ENCODE results near the gene FUZ.

FUZ gene, protein sequence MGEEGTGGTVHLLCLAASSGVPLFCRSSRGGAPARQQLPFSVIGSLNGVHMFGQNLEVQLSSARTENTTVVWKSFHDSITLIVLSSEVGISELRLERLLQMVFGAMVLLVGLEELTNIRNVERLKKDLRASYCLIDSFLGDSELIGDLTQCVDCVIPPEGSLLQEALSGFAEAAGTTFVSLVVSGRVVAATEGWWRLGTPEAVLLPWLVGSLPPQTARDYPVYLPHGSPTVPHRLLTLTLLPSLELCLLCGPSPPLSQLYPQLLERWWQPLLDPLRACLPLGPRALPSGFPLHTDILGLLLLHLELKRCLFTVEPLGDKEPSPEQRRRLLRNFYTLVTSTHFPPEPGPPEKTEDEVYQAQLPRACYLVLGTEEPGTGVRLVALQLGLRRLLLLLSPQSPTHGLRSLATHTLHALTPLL

DNA sequence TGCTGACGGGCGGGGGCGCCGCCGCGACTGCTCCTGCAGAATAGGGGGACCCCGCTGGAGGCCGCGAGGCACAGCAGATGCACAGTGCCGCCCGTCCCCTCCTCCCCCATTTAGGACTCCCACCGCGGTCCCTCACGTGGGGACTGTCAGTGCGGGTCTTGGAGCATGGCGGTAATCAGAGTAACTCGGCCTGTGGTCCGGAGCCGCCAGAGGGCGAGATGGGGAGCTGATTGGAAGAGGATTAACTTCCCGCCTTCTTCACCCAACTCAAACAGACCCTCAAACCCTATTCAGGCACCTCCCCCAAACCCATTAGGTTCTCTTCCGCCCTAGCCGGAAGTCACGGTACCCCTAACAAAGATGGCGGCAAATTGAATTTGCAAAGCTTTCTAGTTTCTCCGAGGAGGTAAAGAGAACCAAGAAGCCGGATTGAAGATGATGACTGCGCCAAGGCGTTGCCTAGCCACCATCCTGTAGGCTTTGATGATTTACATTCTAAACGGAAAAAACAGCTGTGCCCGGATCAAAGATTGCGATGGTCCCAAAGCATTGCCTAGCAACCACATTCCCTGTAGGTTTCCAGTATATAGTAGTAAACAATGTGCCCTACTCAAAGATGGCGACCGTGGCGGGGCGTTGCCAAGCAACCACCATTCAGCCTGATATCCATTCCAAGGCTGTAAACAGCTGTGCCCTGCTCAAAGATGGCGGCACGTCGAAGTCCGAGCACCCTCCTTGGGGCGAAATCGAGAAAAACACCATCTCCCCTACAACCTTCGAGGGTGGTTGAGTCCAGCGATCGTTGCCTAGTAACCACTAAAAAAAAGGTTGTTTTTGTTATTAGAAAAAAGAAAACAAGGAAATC lies at the start of gene FUZ:
FUZ (minus strand) TSS at position 296 of the 865 bp plus-strand sequence; CDS start at position 110, 186 bp downstream.
- peak; percentile 95 for DNase-seq (ENCODE audit: low read depth)

DNA sequence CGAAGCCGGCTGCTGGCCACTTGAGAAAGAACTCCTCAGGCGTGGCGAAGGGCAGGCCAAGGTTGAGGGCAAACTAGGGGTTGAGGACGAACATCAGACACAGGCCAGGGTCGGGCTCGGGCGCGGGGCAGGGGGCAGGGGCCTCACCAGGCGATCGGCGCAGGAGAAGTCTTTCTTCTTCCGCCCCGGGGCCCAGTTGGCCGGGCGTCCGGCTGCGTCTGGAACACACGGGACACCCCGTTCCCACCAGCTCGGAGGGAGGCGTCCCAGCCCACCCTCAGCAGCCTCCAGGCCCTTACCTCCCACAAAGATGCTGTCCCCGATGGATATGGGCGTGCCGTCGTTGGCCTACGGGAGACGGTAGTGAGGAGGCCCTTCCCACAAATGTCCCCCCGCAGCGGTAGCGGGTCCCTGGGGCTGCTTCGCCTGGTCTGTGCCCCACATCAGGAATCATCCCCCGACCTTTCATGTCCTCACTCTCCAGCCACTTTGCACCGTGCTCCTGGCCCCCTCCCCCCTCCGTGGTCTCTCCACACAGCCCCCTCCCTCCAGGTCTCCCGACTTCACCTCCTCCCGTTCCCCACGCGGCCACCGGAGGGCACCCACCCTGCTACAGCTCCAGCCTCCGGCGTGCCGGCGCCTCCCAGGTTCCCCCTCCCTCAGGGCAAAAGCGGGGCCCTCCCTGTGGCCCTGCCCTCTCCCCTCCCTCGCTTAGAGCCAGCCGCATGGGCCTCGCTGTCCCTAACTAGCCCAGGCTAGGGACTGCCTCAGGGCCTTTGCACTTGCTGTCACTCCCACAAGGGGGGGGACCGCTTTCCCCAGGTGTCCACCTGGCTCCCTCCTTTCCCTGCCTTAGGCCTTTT lies 49.5 kb upstream of the FUZ start:
- DNase-seq (ENCODE audit: low read depth), result no peak

DNA sequence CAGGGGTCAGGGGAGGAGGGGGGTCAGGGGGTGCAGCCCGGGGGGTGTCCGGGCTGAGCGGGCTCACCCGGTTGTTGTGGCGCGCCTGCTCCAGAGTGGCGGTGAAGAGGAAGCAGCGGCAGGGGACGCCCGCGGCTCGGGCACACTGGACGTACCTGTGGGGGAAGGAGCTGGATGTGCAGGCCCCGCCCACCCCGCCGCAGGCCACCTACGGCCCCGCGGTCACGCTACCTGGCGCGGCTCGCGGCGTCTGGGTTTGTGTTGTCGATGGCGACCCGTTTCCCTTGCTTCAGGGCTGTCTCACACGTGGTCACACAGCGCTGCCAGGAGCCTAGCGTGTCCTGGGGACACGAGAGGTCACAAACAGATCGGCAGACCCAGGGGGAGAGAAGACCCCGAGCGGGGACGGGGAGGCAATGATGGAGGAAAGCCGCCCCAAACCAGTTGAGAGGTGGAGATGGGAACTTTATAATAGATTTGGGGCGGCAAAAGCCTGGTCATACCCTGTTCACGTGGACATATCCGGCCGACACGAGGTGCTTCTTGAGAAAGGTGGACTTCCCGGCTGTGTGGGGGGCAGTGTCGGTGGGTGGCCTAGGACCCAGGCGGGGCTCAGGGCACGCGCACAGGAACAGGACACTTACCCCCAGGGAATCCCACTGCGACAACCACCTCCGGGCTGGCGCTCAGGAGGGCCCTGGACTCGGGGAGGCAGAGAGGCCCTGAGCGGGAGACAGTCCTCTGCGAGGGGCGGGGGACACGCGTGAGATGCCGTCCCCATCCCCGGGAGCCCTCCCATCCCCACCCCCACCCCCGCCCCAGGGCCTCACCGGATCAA lies 48.7 kb upstream of the FUZ start:
- no peak for DNase-seq (ENCODE audit: low read depth)

DNA sequence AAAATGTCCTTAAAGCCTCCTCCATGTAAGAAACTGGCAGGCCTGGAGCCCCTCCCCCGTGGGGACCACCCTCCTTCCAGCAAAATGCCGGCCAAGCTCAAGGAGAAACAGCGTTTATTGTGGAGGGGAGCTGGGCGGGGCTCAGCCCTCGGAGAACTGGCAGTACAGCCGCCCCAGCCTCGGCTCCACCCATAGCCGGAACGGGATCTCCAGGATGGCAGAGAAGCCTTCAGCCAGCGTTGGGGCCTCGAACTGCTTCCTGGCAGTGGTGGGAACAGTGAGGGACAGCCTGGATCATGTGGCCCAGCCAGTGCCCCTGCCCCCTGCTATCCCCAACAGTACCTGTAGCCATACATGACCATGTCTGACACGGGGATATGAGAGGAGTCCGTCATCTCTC lies 48.0 kb upstream of the FUZ start:
- no peak for DNase-seq (ENCODE audit: low read depth)

DNA sequence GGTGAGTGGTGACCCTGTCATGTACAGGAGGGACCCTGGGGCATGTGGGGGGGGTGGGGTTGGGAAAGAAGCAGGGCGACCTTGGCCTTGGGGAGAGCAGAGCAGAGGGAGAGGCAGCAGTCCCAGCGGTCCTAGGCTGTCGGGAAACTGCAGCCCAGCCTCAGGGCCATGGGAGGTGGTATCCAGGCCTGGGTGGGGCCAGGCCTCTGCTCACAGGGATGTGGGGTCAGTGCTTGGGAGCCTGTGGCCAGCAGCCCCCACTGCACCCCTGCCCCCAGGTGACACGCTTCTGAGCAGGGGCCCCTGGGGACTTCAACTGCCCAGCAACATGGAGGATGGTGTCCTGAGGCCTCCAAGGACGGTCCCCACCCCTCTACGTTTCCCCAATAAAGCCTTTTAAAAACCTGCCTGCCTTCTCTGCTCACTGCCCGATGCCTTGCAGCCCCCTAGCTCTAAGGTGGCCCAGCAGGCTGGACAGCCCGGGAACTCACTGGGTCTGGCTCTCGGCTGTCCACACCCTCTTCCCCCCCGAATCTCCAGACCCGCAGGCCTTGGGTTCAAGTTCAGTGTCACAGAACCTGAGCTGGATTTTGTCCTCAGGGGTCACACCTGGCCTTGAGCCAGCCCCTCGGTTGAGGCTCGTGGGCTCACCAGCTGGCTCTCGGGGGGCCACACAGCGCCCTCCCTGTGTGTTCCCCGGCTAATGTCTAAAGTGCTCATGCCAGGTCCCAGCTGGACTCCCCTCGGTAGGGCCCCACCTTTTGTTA lies 47.4 kb upstream of the FUZ start:
- no peak for DNase-seq (ENCODE audit: low read depth)

DNA sequence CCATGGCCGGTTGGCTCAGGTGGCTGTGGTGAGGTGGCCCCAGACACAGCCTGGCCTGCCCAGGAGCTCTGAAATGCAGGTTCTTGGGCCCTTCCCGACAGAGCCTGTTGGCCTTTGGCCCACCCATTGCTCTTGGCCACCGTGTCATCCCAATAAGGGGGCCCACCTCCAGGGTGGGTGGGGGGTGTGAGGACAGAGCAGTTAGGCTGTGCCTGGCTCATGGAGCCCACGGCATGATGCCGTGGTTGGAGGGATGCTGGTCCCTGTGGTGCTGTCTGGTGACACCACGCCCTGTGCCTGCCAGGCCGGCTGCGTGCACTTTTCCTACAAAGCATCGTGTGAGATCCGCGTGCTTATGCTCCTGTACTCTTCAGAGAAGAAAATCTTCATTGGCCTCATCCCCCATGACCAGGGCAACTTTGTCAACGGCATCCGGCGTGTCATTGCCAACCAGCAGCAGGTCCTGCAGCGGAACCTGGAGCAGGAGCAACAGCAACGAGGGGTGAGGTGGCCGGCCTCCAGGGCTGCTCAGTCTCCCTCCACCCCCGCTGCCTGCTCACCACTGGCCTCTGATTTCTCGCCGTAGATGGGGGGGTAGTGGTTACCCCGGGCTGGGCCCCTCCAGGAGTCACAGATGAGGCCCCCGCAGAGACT lies 46.7 kb upstream of the FUZ start:
- DNase-seq (ENCODE audit: low read depth), result no peak

DNA sequence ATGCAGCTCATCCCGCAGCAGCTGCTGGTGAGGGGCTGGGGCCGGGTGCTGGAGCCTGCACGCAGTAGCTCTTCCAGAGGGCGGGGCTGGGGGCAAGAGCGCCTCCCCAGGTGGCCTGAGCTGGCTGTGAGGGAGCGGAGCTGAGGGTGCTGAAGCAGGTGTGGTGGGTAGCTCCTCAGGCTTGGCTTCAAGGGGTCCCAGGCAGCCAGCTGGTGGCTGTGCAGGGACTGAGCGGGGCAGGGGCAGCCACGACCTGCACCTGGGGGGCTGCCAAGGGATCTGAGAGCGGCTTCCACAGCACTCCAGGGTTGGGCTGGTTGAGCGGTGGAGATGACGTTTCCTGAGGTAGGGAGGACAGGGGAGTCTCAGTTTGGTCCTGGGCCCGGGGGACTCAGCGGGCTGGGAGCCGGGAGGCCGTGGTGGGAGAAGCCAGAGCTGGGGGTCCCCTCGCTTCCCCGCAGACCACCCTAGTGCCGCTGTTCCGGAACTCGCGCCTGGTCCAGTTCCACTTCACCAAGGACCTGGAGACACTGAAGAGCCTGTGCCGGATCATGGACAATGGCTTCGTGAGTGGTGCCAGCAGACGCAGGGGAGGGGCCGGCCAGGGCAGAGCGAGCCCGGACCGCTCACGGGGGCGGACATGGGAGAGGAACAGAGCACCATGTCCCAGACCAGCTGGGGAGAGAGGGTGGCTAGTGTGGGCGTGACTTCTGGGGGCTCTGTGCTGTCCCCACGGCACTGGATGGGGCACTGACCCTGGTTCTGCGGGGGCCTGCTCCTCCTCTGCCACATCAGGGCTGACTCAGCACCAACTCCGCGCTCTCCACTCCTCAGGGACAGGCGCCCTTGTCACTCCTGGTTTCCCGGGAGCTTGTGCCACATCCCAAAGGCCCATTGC lies 45.2 kb upstream of the FUZ start:
- DNase-seq (ENCODE audit: low read depth), result no peak

DNA sequence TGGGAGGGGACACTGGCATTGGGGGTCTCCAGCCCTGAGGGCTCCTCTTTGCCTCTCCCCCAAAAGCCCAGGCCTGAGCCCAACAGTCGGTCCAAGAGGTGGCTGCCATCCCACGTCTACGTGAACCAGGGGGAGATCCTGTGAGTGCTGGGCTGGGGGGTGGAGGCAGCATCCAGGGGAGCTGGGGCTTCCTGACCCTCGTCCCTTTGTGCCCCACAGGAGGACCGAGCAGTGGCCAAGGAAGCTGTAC lies 44.7 kb upstream of the FUZ start:
- no peak for DNase-seq (ENCODE audit: low read depth)

DNA sequence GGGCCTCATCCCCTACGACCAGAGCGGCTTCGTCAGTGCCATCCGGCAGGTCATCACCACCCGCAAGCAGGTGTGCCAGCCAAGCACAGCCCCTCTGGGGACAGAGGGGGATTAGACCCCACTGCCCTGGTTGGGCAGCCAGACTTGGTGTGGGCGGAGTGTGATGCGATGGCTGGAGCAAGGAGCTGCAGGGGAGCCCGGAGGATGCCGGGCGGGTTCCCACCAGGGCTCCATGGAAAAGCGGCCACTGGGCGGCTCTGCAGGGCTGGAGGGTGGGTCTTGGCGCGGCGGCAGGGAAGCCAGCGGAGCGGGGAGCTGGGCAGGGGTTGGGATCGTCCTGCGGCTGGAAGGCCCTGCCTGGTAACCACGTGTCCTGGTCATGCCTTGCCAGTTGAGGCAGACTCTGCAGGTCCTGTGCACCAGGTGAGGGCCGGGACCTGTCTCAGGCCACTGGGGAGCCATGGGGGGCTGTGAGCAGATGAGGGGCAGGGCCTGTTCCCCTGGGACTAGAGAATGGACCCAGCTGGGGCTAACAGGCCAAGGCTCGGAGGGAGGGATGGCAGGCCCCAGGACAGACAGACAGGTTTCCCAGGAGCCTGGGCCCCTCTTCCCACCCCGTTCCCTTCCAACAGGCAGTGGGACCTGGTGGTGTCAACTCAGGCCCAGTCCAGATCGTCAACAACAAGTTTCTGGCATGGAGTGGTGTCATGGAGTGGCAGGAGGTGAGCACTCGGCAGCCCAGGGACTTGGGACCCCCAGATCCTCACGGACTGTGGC lies 44.2 kb upstream of the FUZ start:
- no peak for DNase-seq (ENCODE audit: low read depth)

DNA sequence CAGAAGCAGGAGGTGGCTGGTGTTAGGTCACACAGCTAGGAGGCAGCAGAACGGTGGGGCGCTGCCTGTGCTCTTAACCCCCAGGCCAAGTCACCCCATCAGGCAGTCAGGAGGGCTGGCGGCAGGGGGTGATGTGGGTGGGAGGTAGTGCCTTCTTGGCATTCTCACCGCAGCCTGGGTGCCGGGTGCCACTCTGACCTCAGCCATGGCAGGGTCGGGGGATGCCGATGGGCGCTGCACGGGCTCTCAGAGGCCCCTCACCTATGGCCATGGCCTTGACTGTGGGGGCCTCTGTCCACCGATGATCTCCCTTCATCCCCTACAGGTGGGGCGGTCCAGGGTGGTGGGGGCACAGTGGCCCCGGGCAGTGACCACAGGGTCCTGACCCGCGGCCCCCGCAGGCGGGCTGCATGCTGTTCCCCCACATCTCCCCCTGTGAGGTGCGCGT lies 43.5 kb upstream of the FUZ start:
- DNase-seq (ENCODE audit: low read depth), result no peak

DNA sequence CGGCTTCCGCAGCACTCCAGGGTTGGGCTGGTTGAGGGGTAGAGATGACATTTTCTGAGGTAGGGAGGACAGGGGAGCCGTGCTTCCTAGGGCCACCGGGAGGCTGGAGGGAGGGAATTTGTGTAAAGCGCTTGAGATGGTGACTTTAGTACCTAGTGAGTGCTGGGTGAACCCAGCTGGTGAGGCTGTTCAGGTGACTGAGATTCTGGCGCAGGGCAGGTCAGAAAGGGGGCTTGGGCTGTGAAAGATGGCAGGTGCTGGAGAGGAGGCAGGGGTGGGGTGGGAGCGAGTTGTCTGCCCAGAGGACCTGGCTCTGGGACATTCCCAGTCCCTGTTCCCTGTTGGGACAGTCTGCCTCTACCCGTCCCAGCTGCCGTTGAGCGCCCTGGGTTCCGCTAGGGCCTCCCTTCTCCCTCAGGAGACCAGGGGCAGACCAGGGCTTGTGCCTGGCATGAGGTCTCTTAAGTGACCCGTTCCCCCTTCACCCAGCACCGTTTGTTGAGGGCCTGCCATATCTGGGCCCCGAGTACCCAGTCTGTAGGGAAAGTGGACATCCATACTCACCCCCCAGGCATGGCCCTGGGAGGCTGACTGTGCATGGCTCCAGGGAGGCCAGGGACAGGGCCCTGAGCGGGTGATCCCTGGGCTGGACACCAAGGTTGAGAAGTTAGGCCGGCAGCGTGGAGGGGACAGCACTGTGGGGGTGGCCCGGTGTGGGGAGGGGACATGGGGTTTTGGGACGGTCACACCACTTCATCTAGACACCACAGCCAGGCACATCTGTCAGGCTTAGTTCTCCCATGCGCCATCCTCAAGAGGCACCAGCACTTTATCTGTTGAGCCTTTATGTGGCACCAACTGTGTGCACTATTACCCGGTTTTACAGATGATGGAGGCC lies 42.8 kb upstream of the FUZ start:
- DNase-seq (ENCODE audit: low read depth), result no peak

DNA sequence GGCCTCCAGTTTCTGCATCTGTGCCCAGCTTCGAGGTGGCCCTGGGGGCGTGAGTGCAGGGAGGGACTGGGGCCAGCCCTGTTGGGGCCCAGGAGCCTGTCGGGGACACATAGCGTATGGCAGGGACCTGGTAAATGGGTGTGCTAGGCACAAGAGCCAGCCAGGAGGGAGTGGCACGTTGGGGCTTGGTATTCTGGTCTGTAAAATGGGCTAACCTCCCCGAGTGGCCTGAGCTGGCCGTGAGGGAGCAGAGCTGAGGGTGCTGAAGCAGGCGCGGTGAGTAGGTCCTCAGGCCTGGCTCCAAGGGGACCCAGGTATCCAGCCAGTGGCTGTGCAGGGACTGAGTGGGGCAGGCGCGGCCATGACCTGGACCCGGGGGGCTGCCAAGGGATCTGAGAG lies 42.2 kb upstream of the FUZ start:
- DNase-seq (ENCODE audit: low read depth), result no peak

DNA sequence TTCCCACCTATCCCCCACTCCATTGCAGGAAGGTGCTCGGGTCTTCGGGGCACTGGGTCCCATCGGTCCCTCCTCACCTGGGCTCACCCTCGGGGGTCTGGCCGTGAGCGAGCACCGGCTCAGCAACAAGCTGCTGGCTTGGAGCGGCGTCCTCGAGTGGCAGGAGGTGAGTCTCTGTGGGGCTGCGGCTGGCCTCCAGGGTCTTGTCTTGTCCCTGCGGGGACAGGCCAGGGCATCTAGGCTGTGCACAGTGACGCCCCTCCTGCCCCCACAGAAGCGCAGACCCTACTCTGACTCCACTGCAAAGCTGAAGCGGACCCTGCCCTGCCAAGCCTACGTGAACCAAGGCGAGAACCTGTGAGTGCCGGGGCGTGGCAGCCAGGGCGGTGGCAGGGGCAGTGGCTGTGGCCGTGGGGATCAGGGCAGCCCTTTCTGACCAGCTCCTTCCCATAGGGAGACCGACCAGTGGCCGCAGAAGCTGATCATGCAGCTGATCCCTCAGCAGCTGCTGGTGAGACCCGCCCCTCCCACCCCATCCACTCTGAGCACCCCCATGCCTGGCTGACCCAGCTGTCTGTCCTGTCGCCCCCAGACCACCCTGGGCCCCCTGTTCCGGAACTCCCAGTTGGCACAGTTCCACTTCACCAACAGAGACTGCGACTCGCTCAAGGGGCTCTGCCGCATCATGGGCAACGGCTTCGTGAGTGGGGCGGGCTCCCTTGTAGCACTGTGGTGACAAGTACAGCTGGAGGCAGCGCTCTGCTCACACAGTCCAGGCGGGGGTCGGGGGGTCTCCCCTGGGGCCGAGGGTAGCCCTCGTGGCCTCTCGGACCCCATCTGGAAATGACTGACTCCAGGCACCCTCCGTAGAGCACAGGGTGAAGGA lies 41.5 kb upstream of the FUZ start:
- DNase-seq (ENCODE audit: low read depth), result no peak

DNA sequence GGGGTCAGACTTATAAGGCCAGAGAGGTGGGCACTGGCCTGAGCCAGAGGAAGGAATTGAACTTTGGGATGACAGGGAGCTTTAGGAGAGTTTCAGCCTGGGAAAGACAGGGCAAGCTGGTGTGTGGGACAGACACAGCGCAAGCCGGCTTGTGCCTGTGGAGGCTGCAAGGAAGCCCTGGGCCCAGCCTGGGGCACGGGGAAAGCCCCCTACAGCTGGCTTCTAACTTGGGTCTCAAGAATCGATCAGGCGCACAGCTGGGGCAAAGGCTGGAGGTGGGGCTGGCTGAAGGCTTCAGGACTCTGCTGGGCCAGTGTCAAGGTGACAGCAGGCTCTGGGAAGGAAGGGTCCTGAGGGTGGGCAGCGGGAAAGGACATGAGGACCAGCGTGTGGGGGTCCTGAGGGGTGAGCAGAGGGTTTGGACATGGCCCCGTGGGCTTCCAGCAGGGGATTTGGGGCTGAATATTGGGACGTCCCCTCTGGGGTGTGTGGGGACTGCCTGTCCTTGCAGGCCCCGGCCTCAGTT lies 40.8 kb upstream of the FUZ start:
- no peak for DNase-seq (ENCODE audit: low read depth)

DNA sequence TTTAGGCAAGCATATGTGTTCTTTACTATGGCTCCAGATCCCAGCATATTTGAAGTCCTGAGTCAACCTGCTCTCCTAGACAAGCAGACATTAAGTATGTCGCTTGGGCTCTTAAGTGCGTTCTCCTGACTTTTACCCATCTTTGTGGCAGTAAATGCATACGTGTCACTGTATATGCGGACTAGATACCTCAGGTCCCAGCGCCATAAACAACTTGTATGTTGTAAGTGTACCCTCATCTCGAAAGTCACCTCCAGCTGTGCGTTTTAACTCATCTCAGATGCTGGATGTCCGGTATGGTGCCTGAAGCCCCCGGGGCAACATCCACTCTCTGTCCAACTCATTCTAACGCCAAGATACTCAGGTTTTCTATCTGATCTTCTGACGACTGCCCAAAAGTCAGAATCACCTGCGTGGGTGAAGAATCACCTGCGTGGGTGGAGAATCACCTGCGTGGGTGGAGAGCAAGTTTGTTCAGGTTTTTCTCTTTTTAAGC lies 39.6 kb upstream of the FUZ start:
- DNase-seq (ENCODE audit: low read depth), result no peak
